ENCODE measurements around the gene SRC.

SRC gene

GRCh38 chr20:37326666-37327065 lies 19.3 kb upstream of the SRC start:
- Histone ChIP-seq H3K9ac (ENCODE audit: low read depth in 1 of 2, low read length in 2 of 2) (no peak overlapping the region), H3K4me3 (ENCODE audit: low read length in 2 of 2) (no peak overlapping the region), H3K4me1 (ENCODE audit: control insufficient read depth in 2 of 2, insufficient read depth in 2 of 2, low read length in 2 of 2) (peaks cover 0 to 3% of the 10 kb centered on the region in 2 donors), H3K36me3 (ENCODE audit: control insufficient read depth in 2 of 2, insufficient read depth in 2 of 2, low read length in 2 of 2) (no peaks in the 10 kb centered on the region), H3K27ac (ENCODE audit: low read depth in 2 of 2, low read length in 2 of 2) (peak overlapping the region in 1 of 2 donors; percentile 10), H3K9me3 (ENCODE audit: control insufficient read depth in 2 of 2, low read length in 2 of 2) (no peaks in the 10 kb centered on the region), H3K27me3 (ENCODE audit: control insufficient read depth in 2 of 2, insufficient read depth in 2 of 2, low read length in 2 of 2) (no peaks in the 10 kb centered on the region)

- H3K9me3 ChIP-seq (ENCODE audit: control insufficient read depth in 2 of 2, low read length in 2 of 2), result no peaks in the 10 kb centered on the region
- H3K9ac ChIP-seq (ENCODE audit: low read depth in 1 of 2, low read length in 2 of 2), result peak overlapping the region in 1 of 2 donors; percentile 30
- no peak overlapping the region for H3K4me3 ChIP-seq (ENCODE audit: low read length in 2 of 2)
- peak overlapping the region; percentile 52 to 67 for H3K27ac ChIP-seq (ENCODE audit: low read depth in 2 of 2, low read length in 2 of 2)
- peaks cover 0 to 3% of the 10 kb centered on the region in 2 donors for H3K4me1 ChIP-seq (ENCODE audit: control insufficient read depth in 2 of 2, insufficient read depth in 2 of 2, low read length in 2 of 2)
- no peaks in the 10 kb centered on the region for H3K27me3 ChIP-seq (ENCODE audit: control insufficient read depth in 2 of 2, insufficient read depth in 2 of 2, low read length in 2 of 2)
- H3K36me3 ChIP-seq (ENCODE audit: control insufficient read depth in 2 of 2, insufficient read depth in 2 of 2, low read length in 2 of 2), result no peaks in the 10 kb centered on the region
These were observed 18.2 kb upstream of the SRC start for GRCh38 chr20:37327748-37328147.

DNA sequence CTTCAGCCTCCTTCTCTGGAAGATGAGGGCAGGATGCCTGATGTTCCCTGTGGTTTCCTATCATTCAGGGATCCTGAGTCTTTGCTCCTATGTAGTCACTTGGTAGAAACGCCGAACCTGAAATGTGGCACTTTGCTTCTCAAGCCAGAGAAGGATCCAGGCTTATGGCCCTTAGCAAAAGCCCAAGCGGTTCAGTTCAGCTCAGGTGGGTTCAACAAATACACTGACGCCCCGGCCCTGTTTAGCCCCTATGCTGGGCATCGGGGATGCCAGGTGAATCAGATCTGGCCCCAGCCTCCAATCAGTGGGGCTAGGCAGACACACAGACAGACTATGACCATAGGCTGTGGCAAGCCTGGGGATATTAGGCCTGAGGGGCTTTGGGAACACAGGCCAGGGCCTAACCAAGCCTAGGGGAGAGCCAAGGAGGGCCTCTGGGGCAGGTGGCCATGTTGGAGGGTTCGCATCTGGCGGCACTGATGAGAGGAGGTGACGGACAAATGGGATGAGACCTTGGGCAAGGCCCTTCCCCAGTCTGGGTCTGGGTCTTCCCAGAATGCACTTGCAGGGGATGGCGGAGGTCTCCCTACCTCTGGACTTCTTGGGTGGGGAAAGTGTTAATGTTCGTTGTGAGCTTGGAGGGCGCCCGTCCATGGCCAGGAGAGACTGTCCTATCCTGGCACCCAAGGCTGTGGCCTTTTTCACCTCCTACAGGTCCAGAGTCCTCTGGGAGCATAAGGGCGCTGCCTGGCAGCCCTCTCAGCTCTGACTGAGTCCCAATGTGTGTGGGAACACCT lies 17.6 kb upstream of the SRC start:
- Histone ChIP-seq H3K9me3 (ENCODE audit: control insufficient read depth in 2 of 2, low read length in 2 of 2) (no peaks in the 10 kb centered on the region), H3K27ac (ENCODE audit: low read depth in 2 of 2, low read length in 2 of 2) (peak overlapping the region; percentile 52 to 67), H3K27me3 (ENCODE audit: control insufficient read depth in 2 of 2, insufficient read depth in 2 of 2, low read length in 2 of 2) (no peaks in the 10 kb centered on the region), H3K4me3 (ENCODE audit: low read length in 2 of 2) (no peak overlapping the region), H3K36me3 (ENCODE audit: control insufficient read depth in 2 of 2, insufficient read depth in 2 of 2, low read length in 2 of 2) (no peaks in the 10 kb centered on the region), H3K9ac (ENCODE audit: low read depth in 1 of 2, low read length in 2 of 2) (peak overlapping the region in 1 of 2 donors; percentile 30), H3K4me1 (ENCODE audit: control insufficient read depth in 2 of 2, insufficient read depth in 2 of 2, low read length in 2 of 2) (peaks cover 0 to 3% of the 10 kb centered on the region in 2 donors)

- no peak overlapping the region for H3K27ac ChIP-seq (ENCODE audit: low read depth in 2 of 2, low read length in 2 of 2)
- H3K36me3 ChIP-seq (ENCODE audit: control insufficient read depth in 2 of 2, insufficient read depth in 2 of 2, low read length in 2 of 2), result no peaks in the 10 kb centered on the region
- no peaks in the 10 kb centered on the region for H3K9me3 ChIP-seq (ENCODE audit: control insufficient read depth in 2 of 2, low read length in 2 of 2)
- H3K27me3 ChIP-seq (ENCODE audit: control insufficient read depth in 2 of 2, insufficient read depth in 2 of 2, low read length in 2 of 2), result no peaks in the 10 kb centered on the region
- no peak overlapping the region for H3K4me3 ChIP-seq (ENCODE audit: low read length in 2 of 2)
- H3K4me1 ChIP-seq (ENCODE audit: control insufficient read depth in 2 of 2, insufficient read depth in 2 of 2, low read length in 2 of 2), result peaks cover 0 to 3% of the 10 kb centered on the region in 2 donors
- H3K9ac ChIP-seq (ENCODE audit: low read depth in 1 of 2, low read length in 2 of 2), result no peak overlapping the region
These were observed 16.3 kb upstream of the SRC start for GRCh38 chr20:37329481-37330165.

DNA sequence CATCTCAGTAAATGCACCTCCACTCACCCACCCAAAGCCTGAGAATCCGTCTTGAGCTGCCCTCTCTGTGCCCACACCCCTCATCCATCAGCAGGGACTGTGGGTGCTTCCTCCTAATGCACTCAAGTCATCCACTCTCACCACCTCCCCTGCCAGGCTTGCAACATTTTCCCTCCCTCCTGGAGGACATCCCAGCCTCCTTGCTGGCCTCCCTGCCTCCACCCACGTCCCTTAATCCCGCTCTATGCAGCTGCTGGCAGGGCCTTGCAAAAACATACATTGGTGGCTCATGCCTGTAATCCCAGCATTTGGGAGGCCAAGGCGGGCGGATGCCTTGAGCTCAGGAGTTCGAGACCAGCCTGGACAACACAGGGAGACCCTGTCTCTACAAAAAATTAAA lies 15.6 kb upstream of the SRC start:
- Histone ChIP-seq H3K27me3 (ENCODE audit: control insufficient read depth in 2 of 2, insufficient read depth in 2 of 2, low read length in 2 of 2) (no peaks in the 10 kb centered on the region), H3K4me1 (ENCODE audit: control insufficient read depth in 2 of 2, insufficient read depth in 2 of 2, low read length in 2 of 2) (peaks cover 0 to 3% of the 10 kb centered on the region in 2 donors), H3K9me3 (ENCODE audit: control insufficient read depth in 2 of 2, low read length in 2 of 2) (no peaks in the 10 kb centered on the region), H3K36me3 (ENCODE audit: control insufficient read depth in 2 of 2, insufficient read depth in 2 of 2, low read length in 2 of 2) (no peaks in the 10 kb centered on the region), H3K4me3 (ENCODE audit: low read length in 2 of 2) (no peak overlapping the region), H3K27ac (ENCODE audit: low read depth in 2 of 2, low read length in 2 of 2) (no peak overlapping the region), H3K9ac (ENCODE audit: low read depth in 1 of 2, low read length in 2 of 2) (no peak overlapping the region)

GRCh38 chr20:37331060-37331857 lies 14.7 kb upstream of the SRC start:
- Histone ChIP-seq H3K4me1 (ENCODE audit: control insufficient read depth in 2 of 2, insufficient read depth in 2 of 2, low read length in 2 of 2) (peaks cover 0 to 9% of the 10 kb centered on the region in 2 donors), H3K27me3 (ENCODE audit: control insufficient read depth in 2 of 2, insufficient read depth in 2 of 2, low read length in 2 of 2) (no peaks in the 10 kb centered on the region), H3K9me3 (ENCODE audit: control insufficient read depth in 2 of 2, low read length in 2 of 2) (no peaks in the 10 kb centered on the region), H3K27ac (ENCODE audit: low read depth in 2 of 2, low read length in 2 of 2) (no peak overlapping the region), H3K4me3 (ENCODE audit: low read length in 2 of 2) (no peak overlapping the region), H3K36me3 (ENCODE audit: control insufficient read depth in 2 of 2, insufficient read depth in 2 of 2, low read length in 2 of 2) (no peaks in the 10 kb centered on the region), H3K9ac (ENCODE audit: low read depth in 1 of 2, low read length in 2 of 2) (no peak overlapping the region)

DNA sequence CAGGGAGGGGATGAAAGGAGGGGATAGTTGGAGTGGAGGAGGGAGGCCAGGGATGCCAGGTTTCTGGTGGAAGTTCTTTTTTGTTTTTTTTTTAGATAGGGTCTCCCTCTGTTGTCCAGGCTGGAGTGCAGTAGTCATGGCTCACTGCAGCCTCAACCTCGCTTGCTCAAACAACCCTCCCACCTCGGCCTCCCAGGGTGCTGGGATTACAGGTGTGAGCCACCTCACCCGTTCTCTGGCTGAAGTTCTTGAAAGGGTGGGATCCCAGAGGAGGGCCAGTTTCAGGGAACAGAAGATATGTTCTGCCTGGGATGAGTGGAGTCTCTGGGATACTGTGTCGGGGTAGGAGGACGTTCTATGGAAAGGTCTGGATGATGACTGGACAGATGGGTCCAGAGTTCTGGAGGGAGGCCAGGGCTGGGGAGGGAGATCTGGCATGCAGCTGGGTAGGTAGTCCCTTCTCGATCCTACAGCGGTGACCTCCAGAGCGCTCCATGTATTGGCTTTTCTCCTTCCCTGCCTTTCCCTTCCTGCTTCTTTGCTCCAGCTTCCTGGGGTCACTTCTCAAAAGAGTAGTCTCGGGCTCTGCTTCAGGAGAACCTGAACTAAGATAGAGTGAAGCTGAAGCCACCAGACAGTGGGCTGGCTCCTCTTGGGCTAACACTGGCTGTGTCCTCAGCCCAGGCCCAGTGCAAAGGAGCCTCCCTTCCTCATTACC lies 12.7 kb upstream of the SRC start:
- peak overlapping the region in 1 of 2 donors; percentile 38 for H3K27ac ChIP-seq (ENCODE audit: low read depth in 2 of 2, low read length in 2 of 2)
- H3K36me3 ChIP-seq (ENCODE audit: control insufficient read depth in 2 of 2, insufficient read depth in 2 of 2, low read length in 2 of 2), result no peaks in the 10 kb centered on the region
- no peak overlapping the region for H3K4me3 ChIP-seq (ENCODE audit: low read length in 2 of 2)
- H3K9me3 ChIP-seq (ENCODE audit: control insufficient read depth in 2 of 2, low read length in 2 of 2), result no peaks in the 10 kb centered on the region
- no peaks in the 10 kb centered on the region for H3K27me3 ChIP-seq (ENCODE audit: control insufficient read depth in 2 of 2, insufficient read depth in 2 of 2, low read length in 2 of 2)
- H3K9ac ChIP-seq (ENCODE audit: low read depth in 1 of 2, low read length in 2 of 2), result no peak overlapping the region
- H3K4me1 ChIP-seq (ENCODE audit: control insufficient read depth in 2 of 2, insufficient read depth in 2 of 2, low read length in 2 of 2), result peaks cover 7 to 12% of the 10 kb centered on the region in 2 donors

DNA sequence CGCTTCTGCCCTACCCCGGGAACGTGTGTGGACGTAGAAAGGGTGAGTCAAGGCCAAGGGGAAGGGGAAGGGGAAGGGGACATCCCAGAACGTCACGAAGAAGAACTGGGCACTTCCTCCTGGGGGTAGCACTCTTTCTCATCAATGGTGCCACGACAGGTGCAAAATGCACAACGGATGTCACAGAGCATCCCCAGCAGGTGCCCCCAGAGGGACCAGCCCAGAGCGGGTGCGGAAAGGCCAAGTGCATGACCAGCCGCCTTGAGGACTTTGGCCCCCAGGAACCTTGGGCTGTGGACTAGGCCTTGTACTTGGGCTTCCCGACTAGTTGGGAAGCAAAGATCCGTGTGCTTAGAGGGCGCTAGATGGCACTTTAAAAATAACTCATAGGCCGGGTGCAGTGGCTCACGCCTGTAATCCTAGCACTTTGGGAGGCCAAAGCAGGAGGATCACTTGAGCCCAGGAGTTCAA lies 12.1 kb upstream of the SRC start:
- Histone ChIP-seq H3K36me3 (ENCODE audit: control insufficient read depth in 2 of 2, insufficient read depth in 2 of 2, low read length in 2 of 2) (no peaks in the 10 kb centered on the region), H3K9me3 (ENCODE audit: control insufficient read depth in 2 of 2, low read length in 2 of 2) (no peaks in the 10 kb centered on the region), H3K9ac (ENCODE audit: low read depth in 1 of 2, low read length in 2 of 2) (no peak overlapping the region), H3K27ac (ENCODE audit: low read depth in 2 of 2, low read length in 2 of 2) (peak overlapping the region in 1 of 2 donors; percentile 38), H3K27me3 (ENCODE audit: control insufficient read depth in 2 of 2, insufficient read depth in 2 of 2, low read length in 2 of 2) (no peaks in the 10 kb centered on the region), H3K4me1 (ENCODE audit: control insufficient read depth in 2 of 2, insufficient read depth in 2 of 2, low read length in 2 of 2) (peaks cover 7 to 12% of the 10 kb centered on the region in 2 donors), H3K4me3 (ENCODE audit: low read length in 2 of 2) (no peak overlapping the region)

DNA sequence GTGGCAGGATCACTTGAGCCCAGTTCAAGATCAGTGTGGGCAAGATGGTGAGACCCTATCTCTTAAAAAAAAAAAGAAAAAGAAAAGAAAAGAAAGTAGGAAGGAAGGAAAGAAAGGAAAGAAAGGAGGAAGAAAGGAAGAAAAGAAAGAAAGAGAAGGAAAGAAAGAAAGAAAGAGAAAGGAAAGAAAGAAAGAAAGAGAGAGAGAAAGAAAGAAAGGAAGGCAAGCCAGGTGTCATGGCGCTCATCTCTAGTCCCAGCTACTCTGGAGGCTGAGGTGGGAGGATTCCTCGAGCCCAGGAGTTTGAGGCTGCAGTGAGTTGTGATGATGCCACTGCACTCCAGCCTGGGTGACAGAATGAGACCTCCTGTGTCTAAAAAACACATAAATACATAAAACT lies 11.5 kb upstream of the SRC start:
- peaks cover 7 to 12% of the 10 kb centered on the region in 2 donors for H3K4me1 ChIP-seq (ENCODE audit: control insufficient read depth in 2 of 2, insufficient read depth in 2 of 2, low read length in 2 of 2)
- H3K36me3 ChIP-seq (ENCODE audit: control insufficient read depth in 2 of 2, insufficient read depth in 2 of 2, low read length in 2 of 2), result no peaks in the 10 kb centered on the region
- H3K27ac ChIP-seq (ENCODE audit: low read depth in 2 of 2, low read length in 2 of 2), result no peak overlapping the region
- H3K4me3 ChIP-seq (ENCODE audit: low read length in 2 of 2), result no peak overlapping the region
- no peak overlapping the region for H3K9ac ChIP-seq (ENCODE audit: low read depth in 1 of 2, low read length in 2 of 2)
- H3K27me3 ChIP-seq (ENCODE audit: control insufficient read depth in 2 of 2, insufficient read depth in 2 of 2, low read length in 2 of 2), result no peaks in the 10 kb centered on the region
- no peaks in the 10 kb centered on the region for H3K9me3 ChIP-seq (ENCODE audit: control insufficient read depth in 2 of 2, low read length in 2 of 2)

Measured in mucosa of rectum (tissue), 2 donors.